ENCODE measurements around the gene PRKCD. TPM values are rescaled to one million over a fixed set of nuclear protein-coding genes. Genes with fewer than 3 reads are reported as not detected.

PRKCD gene
- total RNA-seq, 1 donor from 2014 or later, result 3.9 TPM

GRCh38 chr3:53239800-53240199 lies 78.8 kb downstream of the PRKCD start:
- peaks cover 65% of the 10 kb centered on the region for H3K36me3 ChIP-seq (ENCODE audit: control insufficient read depth, insufficient read depth, low read length)
- no peak overlapping the region for H3K4me3 ChIP-seq (ENCODE audit: low read depth, low read length)
- DNase-seq (ENCODE audit: low read depth) (no peak), FAIRE-seq (no peak)
- TF ChIP-seq CTCF (IDR thresholded peaks at IDR 0.05; ENCODE audit: insufficient read depth, low read length, severe bottlenecking), result no peak
- no peaks in the 10 kb centered on the region for H3K27me3 ChIP-seq (ENCODE audit: control insufficient read depth, insufficient read depth, low read length)

GRCh38 chr3:53240989-53241972 lies 80.3 kb downstream of the PRKCD start:
- Histone ChIP-seq H3K4me3 (ENCODE audit: low read depth, low read length) (no peak overlapping the region), H3K27me3 (ENCODE audit: control insufficient read depth, insufficient read depth, low read length) (no peaks in the 10 kb centered on the region), H3K36me3 (ENCODE audit: control insufficient read depth, insufficient read depth, low read length) (peaks cover 54% of the 10 kb centered on the region)
- no peak for TF ChIP-seq CTCF (IDR thresholded peaks at IDR 0.05; ENCODE audit: insufficient read depth, low read length, severe bottlenecking)
- no peak for DNase-seq (ENCODE audit: low read depth)
- peak; percentile 52 for FAIRE-seq

- no peak for DNase-seq (ENCODE audit: low read depth)
- no peaks in the 10 kb centered on the region for H3K27me3 ChIP-seq (ENCODE audit: control insufficient read depth, insufficient read depth, low read length)
- peaks cover 52% of the 10 kb centered on the region for H3K36me3 ChIP-seq (ENCODE audit: control insufficient read depth, insufficient read depth, low read length)
- no peak for TF ChIP-seq CTCF (IDR thresholded peaks at IDR 0.05; ENCODE audit: insufficient read depth, low read length, severe bottlenecking)
- FAIRE-seq, result no peak
- H3K4me3 ChIP-seq (ENCODE audit: low read depth, low read length), result no peak overlapping the region
Observed at GRCh38 chr3:53242155-53242554, 81.1 kb downstream of the PRKCD start.

Other genes with a start within 250 kb of the PRKCD start
- 7.6 and 8.1 TPM in 2 replicates for gene SFMBT1, start 115.1 kb upstream of the PRKCD start, total RNA-seq
- 11.4 and 15.5 TPM in 2 replicates for gene RFT1, start 30.8 kb upstream of the PRKCD start, total RNA-seq
- 174 and 341 TPM in 2 replicates for gene TKT, start 94.8 kb downstream of the PRKCD start, total RNA-seq
- gene DCP1A, start 186.3 kb downstream of the PRKCD start, total RNA-seq, result 5.0 and 7.8 TPM in 2 replicates

Measured in bronchial epithelial cell (primary cell).